ENCODE results near the gene CCDC85A. TPM values are rescaled to one million over a fixed set of nuclear protein-coding genes. Genes with fewer than 3 reads are reported as not detected.

Gene CCDC85A
- polyA plus RNA-seq, 3 donors from 2014 or later = not detected

- Mint-ChIP-seq H3K27me3 (ENCODE audit: low read depth in 3 of 3) (peaks cover 0 to 2% (median 0%) of the 10 kb centered on the region in 3 donors), H3K27ac (no peak overlapping the region), H3K36me3 (no peaks in the 10 kb centered on the region), H3K9me3 (peaks cover 0 to 15% (median 1%) of the 10 kb centered on the region in 6 donors), H3K4me1 (no peaks in the 10 kb centered on the region), H3K4me3 (no peak overlapping the region)
- no peak for DNase-seq
These were observed 20.8 kb downstream of the CCDC85A start for GRCh38 chr2:56204556-56204955.

- Mint-ChIP-seq H3K4me3 (no peak overlapping the region), H3K9me3 (peaks cover 0 to 15% (median 1%) of the 10 kb centered on the region in 6 donors), H3K4me1 (no peaks in the 10 kb centered on the region), H3K36me3 (no peaks in the 10 kb centered on the region), H3K27ac (no peak overlapping the region), H3K27me3 (ENCODE audit: low read depth in 3 of 3) (peaks cover 0 to 2% (median 0%) of the 10 kb centered on the region in 3 donors)
- no peak for DNase-seq
These were observed 22.5 kb downstream of the CCDC85A start for GRCh38 chr2:56206250-56206649.

GRCh38 chr2:56207760-56208159, 24.0 kb downstream of the CCDC85A start:
- Mint-ChIP-seq H3K4me1 (no peaks in the 10 kb centered on the region), H3K27ac (no peak overlapping the region), H3K9me3 (peaks cover 0 to 15% (median 2%) of the 10 kb centered on the region in 6 donors), H3K36me3 (no peaks in the 10 kb centered on the region), H3K4me3 (no peak overlapping the region), H3K27me3 (ENCODE audit: low read depth in 3 of 3) (peaks cover 0 to 2% (median 0%) of the 10 kb centered on the region in 3 donors)
- DNase-seq = no peak

- Mint-ChIP-seq H3K36me3 (no peaks in the 10 kb centered on the region), H3K4me3 (no peak overlapping the region), H3K27me3 (ENCODE audit: low read depth in 3 of 3) (no peaks in the 10 kb centered on the region), H3K27ac (no peak overlapping the region), H3K4me1 (no peaks in the 10 kb centered on the region), H3K9me3 (peaks cover 0 to 15% (median under 1%) of the 10 kb centered on the region in 6 donors)
- DNase-seq = no peak
These were observed 24.6 kb downstream of the CCDC85A start for GRCh38 chr2:56208380-56208779.

- Mint-ChIP-seq H3K36me3 (no peaks in the 10 kb centered on the region), H3K27me3 (ENCODE audit: low read depth in 3 of 3) (no peaks in the 10 kb centered on the region), H3K27ac (no peak overlapping the region), H3K4me1 (no peaks in the 10 kb centered on the region), H3K9me3 (peaks cover 0 to 12% (median under 1%) of the 10 kb centered on the region in 6 donors), H3K4me3 (no peak overlapping the region)
- no peak for DNase-seq
These were observed 25.9 kb downstream of the CCDC85A start for GRCh38 chr2:56209701-56210100.

- Mint-ChIP-seq H3K27ac (no peak overlapping the region), H3K36me3 (no peaks in the 10 kb centered on the region), H3K27me3 (ENCODE audit: low read depth in 3 of 3) (no peaks in the 10 kb centered on the region), H3K4me1 (no peaks in the 10 kb centered on the region), H3K9me3 (peaks cover 0 to 13% (median 3%) of the 10 kb centered on the region in 6 donors), H3K4me3 (no peak overlapping the region)
- no peak for DNase-seq
These were observed 26.5 kb downstream of the CCDC85A start for GRCh38 chr2:56210291-56210690.

- H3K4me3 Mint-ChIP-seq = no peak overlapping the region
- DNase-seq = no peak
- H3K27me3 Mint-ChIP-seq (ENCODE audit: low read depth in 3 of 3) = no peaks in the 10 kb centered on the region
- peaks cover 0 to 14% (median 2%) of the 10 kb centered on the region in 6 donors for H3K9me3 Mint-ChIP-seq
- no peaks in the 10 kb centered on the region for H3K36me3 Mint-ChIP-seq
- H3K4me1 Mint-ChIP-seq = no peaks in the 10 kb centered on the region
- H3K27ac Mint-ChIP-seq = no peak overlapping the region
These were observed 27.3 kb downstream of the CCDC85A start for GRCh38 chr2:56211048-56211447.

GRCh38 chr2:56215911-56216310, 32.1 kb downstream of the CCDC85A start:
- no peak for DNase-seq
- Mint-ChIP-seq H3K4me3 (no peak overlapping the region), H3K9me3 (peaks cover 0 to 17% (median 7%) of the 10 kb centered on the region in 6 donors), H3K27me3 (ENCODE audit: low read depth in 3 of 3) (peaks cover 0 to 2% (median 0%) of the 10 kb centered on the region in 3 donors), H3K36me3 (no peaks in the 10 kb centered on the region), H3K4me1 (no peaks in the 10 kb centered on the region), H3K27ac (no peak overlapping the region)

GRCh38 chr2:56217106-56217505, 33.3 kb downstream of the CCDC85A start:
- Mint-ChIP-seq H3K36me3 (no peaks in the 10 kb centered on the region), H3K4me3 (no peak overlapping the region)

GRCh38 chr2:56222481-56222880, 38.7 kb downstream of the CCDC85A start:
- no peaks in the 10 kb centered on the region for H3K36me3 Mint-ChIP-seq
- H3K9me3 Mint-ChIP-seq = peaks cover 0 to 11% (median 3%) of the 10 kb centered on the region in 6 donors
- no peaks in the 10 kb centered on the region for H3K4me1 Mint-ChIP-seq
- no peak for DNase-seq
- H3K27me3 Mint-ChIP-seq (ENCODE audit: low read depth in 3 of 3) = peaks cover 0 to 4% (median 2%) of the 10 kb centered on the region in 3 donors
- H3K4me3 Mint-ChIP-seq = no peak overlapping the region
- no peak overlapping the region for H3K27ac Mint-ChIP-seq

More at GRCh38 chr2:56217106-56217505, 33.3 kb downstream of the CCDC85A start:
- H3K4me1 Mint-ChIP-seq = no peaks in the 10 kb centered on the region
- DNase-seq = no peak
- H3K27me3 Mint-ChIP-seq (ENCODE audit: low read depth in 3 of 3) = peaks cover 0 to 2% (median 0%) of the 10 kb centered on the region in 3 donors
- no peak overlapping the region for H3K27ac Mint-ChIP-seq
- H3K9me3 Mint-ChIP-seq = peaks cover 0 to 17% (median 5%) of the 10 kb centered on the region in 6 donors

GRCh38 chr2:56224316-56224715, 40.5 kb downstream of the CCDC85A start:
- Mint-ChIP-seq H3K27me3 (ENCODE audit: low read depth in 3 of 3) (peaks cover 0 to 4% (median under 1%) of the 10 kb centered on the region in 3 donors), H3K4me3 (no peak overlapping the region), H3K9me3 (peaks cover 0 to 12% (median 5%) of the 10 kb centered on the region in 6 donors), H3K27ac (no peak overlapping the region), H3K4me1 (no peaks in the 10 kb centered on the region), H3K36me3 (no peaks in the 10 kb centered on the region)
- DNase-seq = no peak

GRCh38 chr2:56227811-56228210, 44.0 kb downstream of the CCDC85A start:
- Mint-ChIP-seq H3K27me3 (ENCODE audit: low read depth in 3 of 3) (peaks cover 0 to 4% (median 2%) of the 10 kb centered on the region in 3 donors), H3K9me3 (peaks cover 0 to 33% (median 4%) of the 10 kb centered on the region in 6 donors), H3K36me3 (no peaks in the 10 kb centered on the region), H3K27ac (no peak overlapping the region), H3K4me1 (no peaks in the 10 kb centered on the region), H3K4me3 (no peak overlapping the region)
- no peak for DNase-seq

- DNase-seq = no peak
- Mint-ChIP-seq H3K4me3 (no peak overlapping the region), H3K27me3 (ENCODE audit: low read depth in 3 of 3) (peaks cover 0 to 4% (median 2%) of the 10 kb centered on the region in 3 donors), H3K4me1 (no peaks in the 10 kb centered on the region), H3K36me3 (no peaks in the 10 kb centered on the region), H3K27ac (no peak overlapping the region), H3K9me3 (peaks cover 0 to 36% (median 6%) of the 10 kb centered on the region in 6 donors)
These were observed 45.7 kb downstream of the CCDC85A start for GRCh38 chr2:56229397-56230060.

- Mint-ChIP-seq H3K27me3 (ENCODE audit: low read depth in 3 of 3) (peaks cover 0 to 4% (median 2%) of the 10 kb centered on the region in 3 donors), H3K27ac (no peak overlapping the region), H3K9me3 (peaks cover 0 to 36% (median 8%) of the 10 kb centered on the region in 6 donors), H3K4me1 (no peaks in the 10 kb centered on the region), H3K4me3 (no peak overlapping the region), H3K36me3 (no peaks in the 10 kb centered on the region)
- DNase-seq = no peak
These were observed 46.4 kb downstream of the CCDC85A start for GRCh38 chr2:56230156-56230555.

GRCh38 chr2:56231361-56231760, 47.6 kb downstream of the CCDC85A start:
- Mint-ChIP-seq H3K9me3 (peaks cover 2 to 35% (median 13%) of the 10 kb centered on the region in 6 donors), H3K4me1 (no peaks in the 10 kb centered on the region), H3K36me3 (no peaks in the 10 kb centered on the region), H3K4me3 (no peak overlapping the region), H3K27ac (no peak overlapping the region), H3K27me3 (ENCODE audit: low read depth in 3 of 3) (peaks cover 0 to 2% (median 2%) of the 10 kb centered on the region in 3 donors)
- no peak for DNase-seq
